DOHH2 (cell line): ENCODE data around the gene KCNC4.

ENCODE experiments used
- EZH2phosphoT487 ChIP-seq: fragments of 200-600 bp; sonication (generic); IDR thresholded peaks from 2 replicates; pipeline ENCODE4 v1.6.1; 2017; ENCODE audit warnings: borderline replicate concordance, mild to moderate bottlenecking, antibody characterized with exemption, low read length, moderate library complexity, mixed read lengths
- TF ChIP-seq, protein P1 (sequence below): fragments of 200-600 bp; sonication (generic); IDR thresholded peaks from one replicate; pipeline ENCODE4 v1.5.1; 2014; ENCODE audit warnings: antibody characterized with exemption, mild to moderate bottlenecking, low read depth, low read length; ENCODE audit not compliant: poor library complexity, severe bottlenecking

DNA sequence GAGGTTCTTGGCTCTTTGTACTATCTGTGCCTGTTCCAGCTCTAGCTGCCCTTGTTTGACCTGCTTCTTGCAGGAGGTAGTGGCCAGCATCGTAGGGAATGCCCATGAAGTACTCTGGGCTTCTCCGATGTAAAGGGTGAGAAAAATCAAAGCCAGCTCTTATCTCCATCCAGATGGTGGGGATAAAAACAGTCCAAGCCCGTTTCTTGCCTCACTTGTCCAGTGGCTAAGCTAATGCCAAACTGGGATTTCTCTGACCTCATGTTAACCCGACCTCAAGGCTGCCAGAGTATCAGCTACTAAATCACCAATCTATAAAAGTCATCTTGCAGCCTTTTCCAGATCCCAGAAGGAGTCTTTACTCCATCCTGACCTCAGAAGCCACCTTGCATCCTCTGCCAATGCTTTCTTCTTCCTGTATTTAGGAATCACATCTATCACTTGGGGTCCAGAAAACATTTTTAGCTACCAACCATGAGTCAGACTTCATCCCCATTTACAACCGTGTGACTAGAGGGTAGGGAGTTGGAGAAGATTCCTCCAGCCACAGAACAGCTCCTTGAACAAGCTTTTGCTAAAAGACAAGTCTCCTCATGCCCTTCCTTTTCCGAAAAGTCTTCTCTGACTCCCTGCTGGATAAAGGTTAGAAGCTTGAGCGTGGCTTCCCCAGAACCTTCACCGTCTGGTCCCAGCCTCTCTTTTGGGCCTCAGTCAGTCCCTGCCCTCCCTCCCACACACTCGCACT lies 35.9 kb downstream of the KCNC4 start:
- TF ChIP-seq, protein P1, sequence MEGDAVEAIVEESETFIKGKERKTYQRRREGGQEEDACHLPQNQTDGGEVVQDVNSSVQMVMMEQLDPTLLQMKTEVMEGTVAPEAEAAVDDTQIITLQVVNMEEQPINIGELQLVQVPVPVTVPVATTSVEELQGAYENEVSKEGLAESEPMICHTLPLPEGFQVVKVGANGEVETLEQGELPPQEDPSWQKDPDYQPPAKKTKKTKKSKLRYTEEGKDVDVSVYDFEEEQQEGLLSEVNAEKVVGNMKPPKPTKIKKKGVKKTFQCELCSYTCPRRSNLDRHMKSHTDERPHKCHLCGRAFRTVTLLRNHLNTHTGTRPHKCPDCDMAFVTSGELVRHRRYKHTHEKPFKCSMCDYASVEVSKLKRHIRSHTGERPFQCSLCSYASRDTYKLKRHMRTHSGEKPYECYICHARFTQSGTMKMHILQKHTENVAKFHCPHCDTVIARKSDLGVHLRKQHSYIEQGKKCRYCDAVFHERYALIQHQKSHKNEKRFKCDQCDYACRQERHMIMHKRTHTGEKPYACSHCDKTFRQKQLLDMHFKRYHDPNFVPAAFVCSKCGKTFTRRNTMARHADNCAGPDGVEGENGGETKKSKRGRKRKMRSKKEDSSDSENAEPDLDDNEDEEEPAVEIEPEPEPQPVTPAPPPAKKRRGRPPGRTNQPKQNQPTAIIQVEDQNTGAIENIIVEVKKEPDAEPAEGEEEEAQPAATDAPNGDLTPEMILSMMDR, result no peak
- no peak for TF ChIP-seq EZH2phosphoT487
